GM23248 (cell line): ENCODE results near the gene TACR2.

Experiments
- EZH2 ChIP-seq: fragments of 200-600 bp; sonication (generic); IDR thresholded peaks from 2 replicates; pipeline ENCODE4 v1.6.1; 2018; ENCODE audit warnings: antibody characterized with exemption, mild to moderate bottlenecking; ENCODE audit not compliant: insufficient read depth, poor library complexity, severe bottlenecking
- EZH2phosphoT487 ChIP-seq: fragments of 200-600 bp; sonication (generic); IDR thresholded peaks from 2 replicates; pipeline ENCODE4 v1.6.1; 2018; ENCODE audit warnings: antibody characterized with exemption, moderate library complexity, mild to moderate bottlenecking, low read depth; ENCODE audit not compliant: insufficient read depth

GRCh38 chr10:69422676-69423075, 6.0 kb upstream of the TACR2 start:
- TF ChIP-seq EZH2 (no peak), EZH2phosphoT487 (no peak)
